Upper lobe of right lung (tissue), 1 donor: Measurements from ENCODE around the gene BID. TPM values are rescaled to one million over a fixed set of nuclear protein-coding genes. Genes with fewer than 3 reads are reported as not detected.

Experiments used
- ATAC-seq: fragments of 200-7000 bp; cut with Tn5 transposase; one replicate; pipeline ENCODE4 v1.9.1; 2020; ENCODE audit warnings: mild to moderate bottlenecking, moderate library complexity
- DNase-seq: peaks from one replicate; pipeline ENCODE4 v3.0.0-alpha.2; 2020
- H3K27ac ChIP-seq: fragments of 200-600 bp; one replicate; pipeline ENCODE4 v1.8.0; 2022
- H3K27me3 ChIP-seq: fragments of 200-600 bp; one replicate; pipeline ENCODE4 v1.8.0; 2022; ENCODE audit warnings: mild to moderate bottlenecking
- H3K36me3 ChIP-seq: fragments of 200-600 bp; one replicate; pipeline ENCODE4 v1.8.0; 2022
- H3K4me1 ChIP-seq: fragments of 200-600 bp; one replicate; pipeline ENCODE4 v1.8.0; 2022
- H3K4me3 ChIP-seq: fragments of 200-600 bp; one replicate; pipeline ENCODE4 v1.8.0; 2022; ENCODE audit warnings: mild to moderate bottlenecking
- H3K9me3 ChIP-seq: fragments of 200-600 bp; one replicate; pipeline ENCODE4 v1.8.0; 2022
- intact Hi-C: fragments of 100-400 bp; cut with DNase I; formaldehyde crosslinking; loops from one replicate; pipeline ENCODE4 v1.11.0; 2022
- total RNA-seq: library from RNA; stranded (reverse); fragmentation: NEBNext Ultra II Directional; extraction: Animal tissue kit (Norgen Biotek cat#: 25700); gene quantifications from one replicate; pipeline ENCODE4 v1.2.1, GENCODE V29; 2021
- TF ChIP-seq, protein P1 (sequence below): fragments of 200-600 bp; IDR thresholded peaks from one replicate; pipeline ENCODE4 v1.8.0; 2022; ENCODE audit warnings: antibody characterized with exemption
- donor health status: DM: no; HTN: yes; CAD: no; lungs with severe emphysema.

The BID gene
- total RNA-seq, 1 donor from 2014 or later: 22.8 TPM

DNA sequence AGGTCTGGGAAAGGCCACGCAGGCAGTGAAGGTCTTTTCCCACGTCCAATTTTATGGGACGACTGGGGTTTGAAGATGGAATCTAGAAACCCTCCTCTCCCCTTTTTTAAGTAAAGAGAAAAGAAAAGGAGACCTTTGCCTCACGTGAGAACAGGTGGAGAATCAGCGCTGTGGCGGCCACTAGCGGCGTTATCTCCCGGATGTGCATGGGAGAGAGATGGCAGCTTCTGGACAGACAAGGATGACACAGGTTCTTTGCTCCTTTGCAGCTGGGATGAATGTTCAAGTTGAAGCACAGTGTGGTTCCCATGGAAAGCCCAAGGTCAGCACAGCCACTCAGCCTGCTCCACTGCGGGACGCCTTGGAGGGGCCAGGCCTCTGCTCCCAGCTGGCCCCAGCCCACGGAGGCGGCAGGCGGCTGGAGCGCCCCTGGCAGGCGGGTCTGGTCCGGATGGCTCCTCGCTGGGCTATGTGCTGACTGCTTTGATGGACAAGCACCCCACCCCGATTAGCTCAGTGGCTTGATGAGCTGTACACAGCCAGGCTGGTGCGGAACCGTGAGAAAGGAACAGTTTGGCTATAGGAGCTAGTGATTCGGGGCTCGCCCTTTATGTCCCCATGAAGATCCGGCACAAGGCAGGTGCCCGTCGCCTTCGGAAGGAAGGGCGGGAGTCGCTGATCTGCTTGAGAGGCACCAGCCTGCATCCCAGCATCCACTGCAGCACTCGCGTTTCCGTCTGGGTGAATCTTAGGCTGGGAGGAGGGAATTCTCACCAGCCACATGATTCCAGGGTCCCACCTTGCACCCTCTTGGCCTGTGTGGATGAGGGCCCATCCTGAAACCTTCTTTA lies 14.5 kb upstream of the BID start:
- intact Hi-C loops: no loop called here
- Histone ChIP-seq H3K36me3 (no peaks in the 10 kb centered on the region), H3K27ac (no peak overlapping the region), H3K27me3 (no peaks in the 10 kb centered on the region), H3K9me3 (no peaks in the 10 kb centered on the region), H3K4me3 (no peak overlapping the region), H3K4me1 (no peaks in the 10 kb centered on the region)
- DNase-seq: no peak
- no peak for ATAC-seq
- TF ChIP-seq, protein P1, sequence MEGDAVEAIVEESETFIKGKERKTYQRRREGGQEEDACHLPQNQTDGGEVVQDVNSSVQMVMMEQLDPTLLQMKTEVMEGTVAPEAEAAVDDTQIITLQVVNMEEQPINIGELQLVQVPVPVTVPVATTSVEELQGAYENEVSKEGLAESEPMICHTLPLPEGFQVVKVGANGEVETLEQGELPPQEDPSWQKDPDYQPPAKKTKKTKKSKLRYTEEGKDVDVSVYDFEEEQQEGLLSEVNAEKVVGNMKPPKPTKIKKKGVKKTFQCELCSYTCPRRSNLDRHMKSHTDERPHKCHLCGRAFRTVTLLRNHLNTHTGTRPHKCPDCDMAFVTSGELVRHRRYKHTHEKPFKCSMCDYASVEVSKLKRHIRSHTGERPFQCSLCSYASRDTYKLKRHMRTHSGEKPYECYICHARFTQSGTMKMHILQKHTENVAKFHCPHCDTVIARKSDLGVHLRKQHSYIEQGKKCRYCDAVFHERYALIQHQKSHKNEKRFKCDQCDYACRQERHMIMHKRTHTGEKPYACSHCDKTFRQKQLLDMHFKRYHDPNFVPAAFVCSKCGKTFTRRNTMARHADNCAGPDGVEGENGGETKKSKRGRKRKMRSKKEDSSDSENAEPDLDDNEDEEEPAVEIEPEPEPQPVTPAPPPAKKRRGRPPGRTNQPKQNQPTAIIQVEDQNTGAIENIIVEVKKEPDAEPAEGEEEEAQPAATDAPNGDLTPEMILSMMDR: no peak

DNA sequence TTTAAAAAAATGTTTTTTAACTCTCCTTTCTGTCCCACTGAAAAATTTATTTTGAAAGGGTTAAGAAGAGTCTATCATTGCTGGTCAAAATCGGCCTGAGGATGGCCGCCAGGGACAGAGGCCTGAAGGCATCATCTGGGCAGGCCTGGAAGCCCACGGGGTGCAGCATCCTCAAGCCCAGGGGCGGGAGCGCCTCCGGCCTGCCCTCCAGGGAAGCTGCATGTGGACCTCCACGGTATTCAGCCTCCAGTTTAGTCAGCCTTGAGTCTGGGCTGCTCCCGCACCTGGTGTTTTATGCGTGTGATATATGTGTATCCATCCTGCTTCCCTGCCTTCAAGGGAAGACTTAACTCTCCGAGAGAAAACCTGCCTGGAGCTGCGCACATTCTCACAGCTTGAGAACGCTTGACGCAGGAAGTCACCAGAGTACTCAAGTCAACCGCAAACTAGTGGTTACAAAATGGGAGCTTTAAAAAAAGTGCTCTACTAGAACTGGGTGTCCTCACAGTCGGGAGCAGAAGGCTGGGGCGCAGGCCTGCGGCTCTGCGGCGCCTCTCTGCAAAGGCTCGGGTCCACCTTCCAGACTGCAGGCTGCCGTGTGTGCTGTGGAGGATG lies 13.6 kb upstream of the BID start:
- no peaks in the 10 kb centered on the region for H3K9me3 ChIP-seq
- no peaks in the 10 kb centered on the region for H3K36me3 ChIP-seq
- intact Hi-C loops: no loop called here
- no peak overlapping the region for H3K4me3 ChIP-seq
- no peaks in the 10 kb centered on the region for H3K4me1 ChIP-seq
- TF ChIP-seq, protein P1: no peak
- H3K27me3 ChIP-seq: no peaks in the 10 kb centered on the region
- peak overlapping the region; percentile 72 for H3K27ac ChIP-seq
- ATAC-seq: no peak
- DNase-seq: no peak

DNA sequence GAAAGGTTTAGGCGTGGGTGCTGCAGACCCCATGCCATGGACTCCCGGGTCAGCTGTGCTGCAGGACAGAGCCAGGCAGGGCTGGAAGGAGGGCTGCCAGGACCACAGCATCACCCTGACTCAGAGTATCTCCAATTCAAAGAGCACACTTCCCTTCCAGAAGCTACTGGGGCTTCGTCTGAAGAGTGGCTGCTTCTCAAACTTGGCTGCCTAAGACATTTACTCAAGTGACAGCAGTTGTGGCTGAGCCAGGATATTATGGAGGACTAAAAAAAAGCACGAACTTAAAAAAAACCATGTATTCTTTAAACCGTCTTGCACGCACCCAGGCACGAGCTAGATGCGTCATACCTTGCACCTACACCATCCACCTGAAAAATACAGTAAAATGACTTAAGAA lies 13.0 kb upstream of the BID start:
- DNase-seq (no peak), ATAC-seq (no peak)
- Histone ChIP-seq H3K36me3 (no peaks in the 10 kb centered on the region), H3K4me1 (peaks cover under 1% of the 10 kb centered on the region), H3K27ac (peak overlapping the region; percentile 72), H3K4me3 (no peak overlapping the region), H3K9me3 (no peaks in the 10 kb centered on the region), H3K27me3 (no peaks in the 10 kb centered on the region)
- intact Hi-C loops: no loop called here
- TF ChIP-seq, protein P1: no peak

DNA sequence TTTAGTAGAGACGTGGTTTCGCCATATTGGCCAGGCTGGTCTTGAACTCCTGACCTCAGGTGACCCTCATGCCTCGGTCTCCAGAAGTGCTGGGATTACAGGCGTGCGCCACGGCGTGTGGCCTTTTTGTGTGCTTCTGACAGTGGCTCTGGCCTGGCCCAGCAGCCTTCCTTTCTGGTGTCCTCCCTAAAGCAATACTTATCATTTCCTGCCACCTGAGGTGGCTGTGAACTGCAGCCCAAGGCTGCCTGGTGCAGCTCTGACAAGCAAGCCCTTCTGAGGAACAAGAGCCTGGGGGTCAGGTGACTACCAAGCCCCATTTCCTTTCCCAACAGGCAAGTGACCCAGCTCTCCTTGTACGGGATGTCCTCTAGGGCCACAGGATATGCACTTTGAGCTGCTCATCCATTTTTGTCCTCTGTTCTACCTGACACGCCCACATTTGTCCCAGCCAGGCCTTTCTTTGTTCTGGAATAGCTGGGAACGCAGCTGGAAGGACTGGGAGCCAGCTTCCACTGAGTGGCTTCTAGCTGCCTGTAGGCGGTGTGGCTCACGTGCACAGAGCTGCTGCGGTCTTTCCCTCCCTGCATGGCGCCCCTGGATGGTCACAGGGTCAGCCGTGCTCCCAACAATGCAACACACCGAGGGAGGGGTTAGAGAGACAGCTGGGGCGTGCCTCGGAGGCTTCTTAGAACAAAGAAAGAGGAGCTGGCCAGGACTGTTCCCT lies 12.3 kb upstream of the BID start:
- peaks cover 7% of the 10 kb centered on the region for H3K4me1 ChIP-seq
- H3K36me3 ChIP-seq: no peaks in the 10 kb centered on the region
- H3K9me3 ChIP-seq: no peaks in the 10 kb centered on the region
- intact Hi-C loops: no loop called here
- peak overlapping the region; percentile 72 for H3K27ac ChIP-seq
- peak; percentile 38 for ATAC-seq
- H3K4me3 ChIP-seq: no peak overlapping the region
- H3K27me3 ChIP-seq: no peaks in the 10 kb centered on the region
- TF ChIP-seq, protein P1: no peak
- DNase-seq: no peak

DNA sequence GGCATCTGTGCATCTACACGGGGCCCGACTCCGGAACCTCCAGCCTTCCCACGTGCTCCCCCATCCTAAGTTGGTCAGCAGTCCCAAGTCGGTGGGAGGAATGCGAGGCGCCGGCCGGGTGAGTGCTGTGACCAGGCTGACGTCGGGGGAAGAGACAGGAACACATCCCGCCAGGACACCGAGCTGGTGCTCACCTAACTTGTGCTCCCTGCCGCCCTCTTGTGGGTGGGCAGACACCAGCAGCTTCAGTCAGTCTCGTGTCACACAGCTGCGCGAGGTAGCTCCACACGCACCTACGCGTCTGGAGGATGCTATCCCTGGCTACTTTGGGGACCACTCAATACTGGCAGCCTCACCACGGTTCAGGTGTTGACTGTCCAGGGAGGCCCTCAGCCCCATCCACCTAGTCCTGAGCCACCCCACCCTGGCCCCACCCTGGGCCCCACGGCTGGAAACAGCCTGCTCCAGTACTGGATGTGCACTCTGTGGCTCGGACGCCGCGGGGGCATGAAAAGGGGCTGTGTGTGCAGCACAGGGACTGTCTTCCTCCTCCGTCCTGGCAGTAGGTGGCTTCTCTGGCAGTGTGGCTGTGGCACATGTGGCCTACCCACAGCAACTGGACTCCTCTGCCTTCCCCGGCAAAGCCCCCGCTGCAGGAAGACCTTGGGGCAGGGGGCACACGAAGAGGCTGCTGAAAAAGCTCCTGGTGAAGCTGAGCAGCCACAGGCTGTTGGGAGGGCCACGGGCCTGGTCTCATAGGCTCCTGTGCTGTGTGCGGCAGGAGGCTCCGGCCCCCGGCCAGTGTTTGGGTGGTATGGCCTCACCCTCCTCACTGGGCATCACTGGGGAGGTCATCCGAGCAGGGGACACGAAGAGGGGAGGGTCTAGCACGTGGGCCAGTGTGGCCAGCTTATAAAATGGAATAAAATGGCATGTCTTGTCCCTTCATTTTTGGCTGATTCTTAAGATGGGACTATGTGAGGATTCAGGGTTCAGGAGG lies 11.2 kb upstream of the BID start:
- Histone ChIP-seq H3K9me3 (no peaks in the 10 kb centered on the region), H3K36me3 (no peaks in the 10 kb centered on the region), H3K4me3 (no peak overlapping the region), H3K27ac (peak overlapping the region; percentile 72), H3K4me1 (peaks cover 15% of the 10 kb centered on the region), H3K27me3 (no peaks in the 10 kb centered on the region)
- peak; percentile 71 for ATAC-seq
- intact Hi-C loops: no loop called here
- TF ChIP-seq, protein P1: peak; percentile 55
- peak; percentile 85 for DNase-seq
